HepG2 (cell line): Measurements from ENCODE around the gene ARL5A.

Experiments
- HNRNPLL ChIP-seq: fragments of 200-400 bp; formaldehyde crosslinking; IDR thresholded peaks from 2 replicates; pipeline ENCODE4 v1.6.1; 2017; ENCODE audit warnings: mild to moderate bottlenecking, low read depth, low read length; ENCODE audit not compliant: poor library complexity, severe bottlenecking
- KAT2B ChIP-seq: fragments of 150-350 bp; IDR thresholded peaks from 2 replicates; pipeline ENCODE4 v1.6.1; 2014; ENCODE audit warnings: low read depth, low read length, borderline replicate concordance
- MYC ChIP-seq: sonication (generic); formaldehyde crosslinking; IDR thresholded peaks from 2 replicates; pipeline ENCODE4 v1.9.0; 2021; ENCODE audit warnings: missing genetic modification reagents, borderline replicate concordance
- NFYB ChIP-seq: sonication (generic); formaldehyde crosslinking; IDR thresholded peaks from 2 replicates; pipeline ENCODE4 v1.4.0; 2020; ENCODE audit warnings: missing genetic modification reagents
- TCF7L2 ChIP-seq: IDR thresholded peaks from 2 replicates; pipeline ENCODE4 v1.6.1; 2011; ENCODE audit warnings: mild to moderate bottlenecking, low read depth, low read length, moderate library complexity
- USF2 ChIP-seq, 2 experiments: sonication (generic) in 1 of 2; formaldehyde crosslinking in 1 of 2; IDR thresholded peaks; 2 replicates each; pipeline versions ENCODE4 v1.5.1 to v1.6.1; 2011 to 2020; ENCODE audit warnings: borderline replicate concordance in 1 of 2, low read depth in 1 of 2, low read length in 1 of 2, mild to moderate bottlenecking in 1 of 2, missing genetic modification reagents in 1 of 2, moderate library complexity in 1 of 2
- XRCC5 ChIP-seq: fragments of 200-400 bp; formaldehyde crosslinking; optimal IDR thresholded peaks from 2 replicates; pipeline ENCODE3; 2017; ENCODE audit warnings: mild to moderate bottlenecking, low read length
- ZBTB43 ChIP-seq: sonication (generic); formaldehyde crosslinking; conservative IDR thresholded peaks from 2 replicates; pipeline ENCODE4 v1.4.0; 2020; ENCODE audit warnings: missing genetic modification reagents
- ZFP37 ChIP-seq: sonication (generic); formaldehyde crosslinking; IDR thresholded peaks from 2 replicates; pipeline ENCODE4 v1.4.0; 2020; ENCODE audit warnings: missing genetic modification reagents, borderline replicate concordance

- no peak for TF ChIP-seq HNRNPLL
- TF ChIP-seq NFYB (CRISPR knock-in tag): no peak
- no peak for TF ChIP-seq USF2 (IDR thresholded peaks at IDR 0.05; ENCODE audit: low read depth, low read length)
- no peak for TF ChIP-seq USF2 (CRISPR knock-in tag; IDR thresholded peaks at IDR 0.05; ENCODE audit: borderline replicate concordance)
- TF ChIP-seq TCF7L2: no peak
- TF ChIP-seq XRCC5: no peak
- no peak for TF ChIP-seq ZBTB43
- TF ChIP-seq ZFP37 (CRISPR knock-in tag): no peak
- no peak for TF ChIP-seq MYC (CRISPR knock-in tag)
- TF ChIP-seq KAT2B: no peak
Measured at GRCh38 chr2:151776367-151776766, 51.9 kb downstream of the ARL5A start.
